Amniotic epithelial cell (primary cell): ENCODE results near the gene ITGAD.
A peak's percentile ranks its signal among the peaks of the same experiment; 100 is the strongest.
"Not testable (repeated sequence)": the region's sequence is repeated elsewhere in the genome, so short reads cannot be mapped to it uniquely, and the experiment has no call there.

Experiments used
- DNase-seq: peaks from one replicate; pipeline ENCODE4 v3.0.0-alpha.2; 2010; ENCODE audit warnings: low read depth

Gene ITGAD

DNA sequence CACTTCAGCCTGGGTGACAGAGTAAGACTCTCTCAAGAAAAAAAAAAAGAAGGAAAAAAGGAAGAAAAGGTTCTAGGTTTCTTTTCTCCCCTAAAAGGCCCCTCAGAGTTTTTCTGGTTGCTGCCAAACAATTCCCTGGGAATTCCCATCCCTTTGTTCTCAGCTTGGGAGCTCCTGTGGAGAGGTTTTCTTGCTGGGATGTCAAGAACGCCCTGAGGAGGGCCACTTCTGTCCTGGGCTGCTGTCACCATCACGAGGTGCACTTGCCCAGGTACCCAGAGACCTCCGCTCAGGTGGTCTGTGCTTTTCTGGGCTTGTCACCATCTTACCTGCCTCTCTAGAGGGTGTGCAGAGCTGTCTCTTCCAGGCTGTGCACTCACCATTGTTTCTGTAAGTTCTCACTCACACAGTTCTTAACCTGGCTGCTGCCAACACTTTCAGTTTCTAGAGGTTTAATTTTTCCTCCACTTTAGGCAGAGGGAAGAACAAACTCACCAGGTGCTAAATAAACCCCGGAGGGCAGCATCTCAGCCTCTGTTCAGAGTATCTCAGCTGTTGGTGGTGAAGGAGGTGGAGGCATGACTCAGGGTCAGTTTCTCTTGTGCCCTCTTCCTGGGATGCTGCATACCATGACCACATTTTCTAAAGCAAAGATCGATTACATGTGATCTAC, 37.4 kb downstream of the ITGAD start:
- DNase-seq: no peak

DNA sequence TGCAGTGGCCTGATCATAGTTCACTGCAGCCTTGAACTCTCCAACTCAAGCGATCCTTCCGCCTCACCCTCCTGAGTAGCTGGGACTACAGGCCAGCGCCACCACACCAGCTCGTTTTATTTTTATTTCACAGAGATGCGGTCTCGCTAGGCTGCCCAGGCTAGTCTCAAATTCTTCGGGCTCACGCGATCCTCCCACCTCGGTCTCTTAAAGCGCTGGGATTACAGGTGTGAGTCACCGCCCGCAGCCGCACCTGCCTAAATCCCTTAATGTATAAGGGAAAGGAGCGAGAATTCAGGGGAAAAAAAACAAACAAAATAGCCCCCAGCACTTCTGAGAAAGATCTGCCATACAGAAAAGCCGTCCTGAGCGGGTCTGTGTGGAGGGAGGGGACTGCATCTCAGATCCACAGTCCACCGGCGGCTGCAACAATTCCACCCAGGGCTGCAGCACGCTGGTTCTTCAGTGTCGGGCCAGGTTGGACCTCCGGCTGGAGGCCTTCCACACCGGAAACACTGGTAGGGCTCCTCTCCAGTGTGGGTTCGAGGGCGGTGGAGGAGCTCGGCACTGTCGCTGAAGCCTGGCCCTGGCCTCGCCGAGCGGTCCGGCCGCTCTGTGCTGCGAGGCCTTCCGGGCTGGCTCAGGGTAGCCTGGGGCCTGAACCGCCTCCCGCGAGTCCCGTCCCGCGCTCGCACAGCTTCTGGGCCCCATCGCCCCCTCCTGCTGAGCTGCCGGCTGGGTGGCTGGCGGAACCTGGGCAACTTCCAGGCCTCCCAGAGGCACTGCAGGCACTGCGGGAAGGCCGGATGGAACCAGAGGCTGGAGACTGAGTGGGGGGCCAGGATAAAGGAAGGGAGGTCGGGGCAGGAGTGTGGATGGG, 42.4 kb downstream of the ITGAD start:
- DNase-seq: no peak

DNA sequence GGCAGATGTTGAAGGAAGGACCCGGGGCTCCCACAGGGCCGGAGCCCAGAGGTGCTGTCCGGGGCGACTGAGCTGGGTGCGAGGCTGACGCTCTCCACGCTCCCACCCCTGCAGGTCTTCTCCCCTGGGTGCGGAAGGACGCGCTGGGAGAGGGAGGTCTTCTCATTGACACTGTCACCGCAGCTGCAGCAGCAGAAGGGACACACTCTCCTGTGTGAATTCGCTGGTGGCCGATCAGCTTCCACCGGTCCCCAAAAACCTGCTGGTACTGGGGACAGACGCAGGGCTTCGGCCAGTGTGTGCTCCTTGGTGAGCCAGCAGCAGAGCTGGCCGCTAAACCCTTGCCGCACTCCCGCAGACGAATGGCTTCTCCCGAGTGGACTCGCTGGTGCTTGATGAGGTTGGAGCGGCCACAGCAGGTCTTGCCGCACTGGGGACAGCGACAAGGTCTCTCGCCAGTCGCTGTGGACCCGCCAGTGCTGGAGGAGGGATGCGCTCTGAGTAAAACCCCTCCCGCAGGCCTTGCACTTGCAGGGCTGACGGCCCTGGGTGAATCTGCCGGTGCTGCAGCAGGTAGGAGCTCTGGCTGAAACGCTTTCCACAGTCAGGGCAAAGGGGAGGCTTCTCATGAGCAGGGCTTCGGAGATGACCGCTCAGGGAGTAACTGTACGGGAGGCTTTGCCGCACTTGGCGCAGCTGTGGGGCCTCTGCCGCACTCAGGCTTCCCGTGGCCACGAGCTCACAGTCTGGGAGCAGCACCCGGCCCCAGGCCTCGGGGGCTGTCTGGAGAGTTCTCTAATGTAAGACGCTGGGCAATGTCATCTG, 43.3 kb downstream of the ITGAD start:
- no peak for DNase-seq

DNA sequence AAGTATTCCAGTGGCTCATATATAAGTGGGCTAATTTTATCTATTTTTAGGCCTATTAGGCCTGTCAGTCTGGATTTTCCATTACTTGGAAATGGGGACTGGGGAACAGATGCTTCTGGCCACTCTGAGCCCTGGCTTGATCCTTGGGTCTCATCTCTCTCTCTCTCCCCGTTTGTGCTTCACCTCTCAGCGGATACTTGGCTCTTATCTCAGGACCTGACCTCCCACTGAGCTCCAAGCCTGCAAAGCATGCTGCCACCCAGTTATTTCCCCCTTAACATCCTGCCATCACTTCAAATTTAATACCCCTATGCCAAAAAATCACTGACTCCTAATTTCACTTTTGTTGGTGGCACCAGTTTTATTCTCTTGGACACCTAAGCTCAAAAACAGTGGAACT, 45.3 kb downstream of the ITGAD start:
- DNase-seq: no peak

DNA sequence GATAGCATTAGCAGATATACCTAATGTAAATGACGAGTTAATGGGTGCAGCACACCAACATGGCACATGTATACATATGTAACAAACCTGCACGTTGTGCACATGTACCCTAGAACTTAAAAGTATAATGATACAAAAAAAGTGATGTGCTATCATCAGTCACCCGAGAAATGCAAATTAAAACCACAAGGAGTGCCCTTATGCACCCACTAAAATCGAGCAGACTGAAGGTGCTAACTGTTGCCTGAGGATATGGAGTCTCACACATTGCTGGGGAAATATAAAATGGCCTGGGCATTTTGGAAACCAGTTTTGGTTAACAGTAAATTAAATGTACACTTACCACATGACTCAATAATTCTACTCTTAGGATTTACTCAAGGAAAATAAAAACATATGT, 45.9 kb downstream of the ITGAD start:
- not testable (repeated sequence) for DNase-seq

DNA sequence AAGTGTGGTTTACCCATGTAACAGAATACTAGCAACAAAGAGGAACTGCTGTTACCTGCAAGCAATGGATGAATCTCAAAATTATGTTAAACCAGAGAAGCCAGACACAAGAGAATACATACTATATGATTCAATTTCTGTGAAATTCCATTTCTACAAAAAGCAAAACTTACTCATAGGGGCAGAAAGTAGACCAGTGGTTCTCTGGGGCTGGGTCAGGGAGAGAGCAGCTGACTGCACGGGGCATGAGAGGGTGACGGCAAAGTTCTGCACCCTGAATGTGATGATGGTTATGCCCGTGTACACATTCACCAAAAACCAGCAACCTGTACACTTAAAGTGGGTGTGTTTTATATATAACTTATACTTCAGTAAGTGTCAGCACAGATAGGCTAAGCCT, 46.4 kb downstream of the ITGAD start:
- no peak for DNase-seq

DNA sequence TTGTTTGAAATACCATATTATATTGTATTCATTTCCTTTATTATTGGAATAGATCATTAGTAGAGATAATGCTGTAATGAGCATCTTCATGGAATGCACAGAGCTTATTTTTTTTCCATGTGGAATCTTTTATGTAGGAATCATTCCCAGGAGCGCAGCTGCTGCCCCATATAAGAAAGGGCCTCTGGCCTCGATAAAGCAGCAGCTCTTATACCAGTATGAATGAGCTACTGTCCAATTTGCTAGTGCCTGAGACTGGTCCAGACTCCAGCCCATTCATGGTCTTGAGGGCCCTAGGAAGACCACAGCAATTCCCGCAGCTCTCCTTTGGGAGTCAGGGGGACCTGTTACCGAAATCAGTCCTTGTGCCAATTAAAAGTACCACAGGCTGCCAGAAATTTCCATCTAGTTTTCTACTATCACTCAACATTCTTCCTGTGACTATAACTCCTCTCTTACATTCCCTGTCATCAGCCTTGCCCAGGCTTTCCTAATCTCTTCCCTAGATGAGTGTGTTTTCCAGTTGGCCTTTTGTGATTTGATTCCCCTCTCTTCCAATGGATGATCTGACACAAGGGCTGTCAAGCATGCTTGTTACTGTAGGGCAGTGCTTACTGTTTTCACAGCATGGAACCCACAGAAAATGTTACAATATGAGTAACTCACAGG, 47.5 kb downstream of the ITGAD start:
- DNase-seq: no peak

DNA sequence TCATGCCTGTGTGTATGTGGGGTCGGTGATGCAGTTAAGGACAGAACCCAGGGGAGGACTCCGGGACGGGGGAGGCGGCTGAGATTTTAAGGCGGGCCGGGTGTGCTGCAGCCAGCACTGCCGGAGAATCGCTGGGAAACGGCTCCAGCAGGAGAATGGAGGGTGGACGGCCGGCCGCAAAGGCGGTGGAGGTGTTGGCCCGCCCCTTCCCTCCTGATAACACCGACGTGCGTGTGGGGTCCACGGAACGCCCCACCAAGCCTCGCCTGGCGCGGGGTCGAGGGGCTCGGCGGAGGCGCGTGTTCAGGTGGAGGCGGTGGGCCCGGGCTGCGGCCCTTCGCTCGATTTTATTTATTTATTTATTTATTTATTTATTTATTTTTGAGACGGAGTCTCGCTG, 48.8 kb downstream of the ITGAD start:
- DNase-seq: no peak

DNA sequence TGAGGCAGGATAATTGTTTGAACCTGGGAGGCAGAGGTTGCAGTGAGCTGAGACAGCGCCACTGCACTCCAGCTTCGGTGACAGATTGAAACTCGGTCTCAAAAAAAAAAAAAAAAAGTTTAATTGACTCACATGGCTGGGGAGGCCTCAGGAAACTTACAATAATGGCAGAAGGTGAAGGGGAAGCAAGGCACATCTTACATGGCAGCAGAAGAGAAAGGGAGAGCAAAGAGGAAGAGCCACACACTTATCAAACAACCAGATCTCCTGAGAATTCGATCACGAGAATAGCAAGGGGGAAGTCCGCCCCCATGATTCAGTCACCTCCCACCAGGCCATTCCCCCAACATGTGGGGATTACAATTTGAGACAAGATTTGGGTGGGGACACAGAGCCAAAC, 52.8 kb downstream of the ITGAD start:
- DNase-seq: not testable (repeated sequence)

DNA sequence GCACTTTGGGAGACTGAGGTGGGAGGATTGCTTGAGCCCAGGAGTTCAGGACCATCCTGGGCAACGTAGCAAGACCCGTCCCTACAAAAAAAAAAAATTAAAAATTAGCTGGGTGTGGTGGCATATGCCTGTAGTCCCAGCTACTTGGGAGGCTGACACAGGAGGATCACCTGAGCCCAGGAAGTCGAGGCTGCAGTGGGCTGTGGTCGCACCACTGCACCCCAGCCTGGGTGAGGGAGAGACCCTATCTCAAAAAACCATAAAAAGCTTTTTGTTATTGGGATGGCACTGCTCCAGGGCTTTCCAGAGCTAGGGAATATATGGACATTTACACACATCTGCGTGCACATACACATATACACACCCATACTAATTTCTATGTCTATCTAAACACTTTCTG, 58.1 kb downstream of the ITGAD start:
- DNase-seq: no peak

DNA sequence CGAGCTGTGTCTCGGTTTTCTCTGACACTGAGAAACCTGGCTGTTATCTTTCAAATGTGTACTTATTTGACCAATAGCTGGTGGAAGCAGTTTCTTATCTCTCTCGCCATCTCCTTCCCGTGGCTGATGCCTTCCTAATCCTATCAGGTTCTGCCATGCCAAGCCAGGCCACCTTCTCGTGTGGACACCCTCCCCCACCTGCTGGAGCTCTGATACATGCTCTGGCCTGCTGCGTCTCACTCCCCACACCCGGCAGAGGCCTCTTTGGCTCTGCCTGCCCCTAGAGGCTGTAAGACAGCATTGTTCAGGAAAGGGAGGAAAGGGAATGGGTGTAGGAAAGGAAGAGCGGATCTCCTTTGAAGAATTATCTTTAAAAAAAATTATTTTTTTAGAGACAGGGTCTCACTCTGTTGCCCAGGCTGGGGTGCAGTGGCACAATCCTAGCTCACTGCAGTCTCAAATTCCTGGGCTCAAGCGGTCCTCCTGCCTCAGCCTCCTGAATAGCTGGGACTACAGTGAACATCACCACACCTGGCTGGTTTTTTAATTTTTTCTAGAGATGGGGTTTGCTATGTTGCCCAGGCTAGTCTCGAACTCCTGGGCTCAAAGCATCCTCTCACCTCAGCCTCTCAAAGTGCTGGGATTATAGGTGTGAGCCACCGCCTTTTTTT, 58.7 kb downstream of the ITGAD start:
- peak; percentile 84 for DNase-seq

DNA sequence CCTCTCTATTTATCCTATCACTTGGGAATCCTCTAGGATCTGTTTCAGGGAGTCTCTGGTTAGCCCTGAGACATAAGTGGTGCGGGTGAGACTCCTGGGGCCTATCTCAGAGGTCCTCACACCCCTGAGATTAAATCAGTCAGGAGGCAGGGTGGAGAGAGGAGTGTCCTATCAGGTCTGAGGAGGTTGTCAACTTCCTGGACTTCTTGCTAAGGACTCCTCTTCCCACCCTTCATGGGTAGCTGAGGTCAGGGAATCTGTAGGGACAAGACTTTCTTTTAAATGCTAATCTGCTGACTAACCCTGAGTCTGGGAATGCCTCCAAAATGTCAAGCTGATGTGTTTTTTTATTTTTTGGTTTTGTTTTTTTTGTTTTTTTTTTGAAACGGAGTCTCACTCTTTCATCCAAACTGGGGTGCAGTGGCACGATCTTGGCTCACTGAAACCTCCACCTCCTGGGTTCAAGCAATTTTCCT, 59.5 kb downstream of the ITGAD start:
- DNase-seq: peak; percentile 87

DNA sequence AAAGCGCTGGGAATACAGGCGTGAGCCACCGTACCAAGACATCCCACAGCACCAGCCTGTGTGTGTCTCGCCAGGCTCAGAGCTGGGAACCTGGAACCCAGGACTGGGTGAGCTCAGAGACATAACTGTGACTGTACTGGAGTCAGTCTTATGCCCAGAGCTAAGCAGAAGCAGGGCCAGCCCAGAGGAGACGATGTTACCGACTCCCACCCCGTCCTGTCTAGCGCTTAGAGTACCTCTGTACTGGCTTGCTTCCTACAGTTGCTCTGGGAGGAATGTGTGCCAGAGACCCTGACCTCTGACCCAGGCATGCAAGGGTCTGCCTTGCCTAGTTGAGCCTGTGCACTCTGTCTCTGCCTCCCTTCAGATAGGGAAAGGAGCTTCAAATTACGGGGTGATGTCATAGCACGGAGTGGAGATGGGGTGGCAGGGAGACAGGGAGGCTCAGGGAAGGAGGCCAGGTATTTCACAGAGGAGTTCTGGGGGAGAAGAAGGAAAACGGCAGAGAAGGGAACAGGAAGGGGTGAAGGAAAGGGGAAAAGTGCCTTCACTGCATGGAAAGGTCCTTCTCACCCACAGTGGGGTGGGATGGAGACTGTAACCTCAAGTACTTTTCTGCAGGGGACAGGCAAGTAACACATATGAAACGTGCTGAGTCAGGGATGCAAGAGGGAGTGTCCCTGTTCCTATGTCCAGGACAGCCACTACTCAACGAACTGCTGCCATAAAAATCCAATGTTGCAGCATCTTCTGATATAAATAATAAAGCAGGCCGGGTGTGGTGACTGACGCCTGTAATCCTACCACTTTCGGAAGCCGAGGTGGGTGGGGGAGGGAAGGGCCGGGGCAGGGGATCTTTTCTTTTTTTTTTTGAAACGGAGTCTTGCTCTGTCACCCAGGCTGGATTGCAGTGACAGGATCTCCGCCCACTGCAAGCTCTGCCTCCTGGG, 60.4 kb downstream of the ITGAD start:
- DNase-seq: peak; percentile 41

DNA sequence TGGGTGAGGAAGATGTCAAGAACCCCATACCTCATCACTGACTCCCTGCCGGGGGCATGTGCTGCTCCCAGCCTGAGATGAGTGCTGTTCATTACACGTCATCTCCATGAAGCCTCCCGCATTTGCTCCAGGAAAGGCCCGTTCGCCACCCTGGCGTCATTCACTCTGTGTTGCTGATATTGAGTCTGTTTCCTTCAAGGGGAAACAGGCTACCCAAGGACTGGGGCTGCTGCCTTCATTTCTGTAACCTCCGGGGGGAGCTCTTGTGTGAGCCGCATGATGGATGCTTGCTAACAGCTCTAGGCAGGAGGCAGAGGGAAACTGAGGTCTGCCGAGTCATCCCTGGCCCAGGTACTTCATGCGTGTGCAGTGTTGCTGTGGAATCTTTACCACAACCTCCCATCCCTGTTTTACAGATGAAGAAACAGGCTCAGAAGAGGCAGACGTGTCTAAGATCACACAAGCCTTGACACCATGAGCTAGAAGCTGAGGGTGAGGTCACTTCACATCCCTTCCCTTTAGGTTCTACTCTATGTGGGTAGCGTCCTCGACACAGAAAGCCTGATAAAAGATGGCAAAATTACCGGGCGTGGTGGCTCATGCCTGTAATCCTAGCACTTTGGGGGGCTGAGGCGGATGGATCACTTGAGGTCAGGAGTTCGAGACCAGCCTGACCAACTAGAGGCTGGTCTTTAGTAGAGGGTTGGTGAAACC, 62.6 kb downstream of the ITGAD start:
- no peak for DNase-seq

DNA sequence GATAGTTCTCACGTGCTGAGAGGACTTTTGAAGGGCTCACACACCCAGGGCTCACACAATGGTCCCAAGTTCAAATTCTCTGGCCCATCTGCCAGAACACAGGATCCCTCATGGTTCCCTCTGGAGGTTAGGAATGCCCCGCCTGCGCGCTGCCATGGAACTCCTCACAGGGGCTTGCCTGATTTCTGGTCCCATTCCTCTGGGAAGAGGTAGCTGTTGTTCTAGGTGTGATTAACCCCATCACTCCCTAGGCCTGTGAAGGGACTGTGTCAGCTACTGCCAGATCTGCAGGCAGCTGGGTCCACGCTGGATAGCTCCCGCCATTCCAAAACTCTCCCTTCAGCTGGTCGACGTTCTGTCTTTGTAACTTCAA, 63.8 kb downstream of the ITGAD start:
- DNase-seq: no peak

DNA sequence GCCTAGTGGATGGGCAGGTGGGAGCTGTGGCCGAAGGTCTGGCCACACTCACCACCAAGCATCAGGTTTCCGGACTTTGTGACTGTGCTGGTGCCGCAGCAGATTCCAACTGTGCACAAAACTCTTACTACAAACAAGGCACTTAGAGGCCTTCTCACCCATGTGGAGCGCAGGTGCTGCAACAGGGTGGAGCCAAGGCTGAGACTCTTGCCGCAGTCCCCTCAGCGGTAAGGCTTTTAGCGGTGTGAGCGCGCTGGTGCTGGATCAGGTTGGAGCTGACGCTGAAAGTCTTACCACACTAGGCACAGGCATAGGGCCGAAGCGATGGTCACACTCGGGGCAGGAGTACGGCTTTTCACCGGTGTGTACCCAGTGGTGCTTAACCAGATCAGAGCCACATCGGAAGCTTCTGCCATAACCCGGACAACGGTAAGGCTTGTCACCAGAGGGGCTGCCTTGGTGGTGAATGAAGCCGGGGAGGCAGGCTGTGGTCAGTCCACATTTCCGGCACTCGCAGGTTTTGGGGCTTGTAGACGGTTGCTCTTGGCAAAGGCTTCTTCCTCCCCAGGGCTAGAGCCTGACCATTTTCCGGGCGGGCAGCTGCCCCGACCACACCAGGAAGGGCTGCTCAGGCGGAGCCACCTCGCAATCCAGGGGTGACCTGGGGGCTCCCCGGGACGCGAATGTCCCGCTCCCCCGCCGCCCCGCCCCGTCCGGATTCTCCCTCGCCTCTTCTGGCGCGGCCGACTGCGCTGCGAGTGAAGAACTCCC, 65.1 kb downstream of the ITGAD start:
- peak; percentile 31 for DNase-seq

DNA sequence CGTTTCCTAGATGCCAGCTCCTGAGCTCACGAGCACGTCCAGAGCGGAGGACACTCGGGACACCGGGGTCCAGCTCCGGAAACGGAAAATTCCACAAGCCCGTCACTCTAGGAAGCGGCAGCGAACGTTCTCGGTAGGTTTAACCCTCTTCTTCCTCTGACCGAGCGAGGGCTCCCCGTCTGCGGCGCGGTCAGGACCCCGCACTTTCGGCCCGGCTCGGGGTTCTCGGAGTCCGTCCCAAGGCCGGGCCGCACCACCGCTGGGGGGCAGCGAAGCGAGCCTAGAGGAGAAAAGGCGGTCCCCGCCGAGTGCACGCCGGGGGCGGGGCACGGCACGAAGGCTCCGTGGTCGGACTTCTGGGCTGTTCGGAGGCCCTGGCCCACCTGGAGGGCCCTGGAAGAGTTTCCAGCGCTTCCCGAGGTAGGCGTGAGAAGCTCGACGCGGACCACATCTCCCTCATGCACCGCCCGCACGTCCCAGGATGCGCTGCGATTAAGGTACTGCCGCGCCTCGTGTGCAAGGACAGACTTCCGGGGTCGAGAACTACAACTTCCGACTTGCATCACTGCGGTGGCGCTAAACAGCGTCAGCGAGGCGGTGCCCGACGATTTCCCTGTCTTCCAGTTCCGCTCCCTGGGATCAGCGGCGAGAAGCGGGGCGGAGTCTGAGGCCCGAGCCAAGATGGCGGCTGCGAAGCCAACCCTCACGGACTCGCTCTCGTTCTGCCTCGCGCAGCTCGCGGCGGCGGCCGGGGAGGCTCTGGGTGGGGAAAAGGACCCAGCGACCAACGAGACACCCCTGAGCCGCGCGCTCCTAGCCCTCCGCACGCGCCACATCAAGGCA, 65.9 kb downstream of the ITGAD start, which contains the start of gene ARMC5:
ARMC5 (plus strand) TSS at position 658 of the 843 bp plus-strand sequence; CDS start at position 682, 24 bp downstream.
- DNase-seq: peak; percentile 98
